Measurements from ENCODE around the gene TRIM41.

The TRIM41 gene

GRCh38 chr5:181235323-181235688 lies 12.2 kb downstream of the TRIM41 start:
- H3K27ac ChIP-seq = no peak overlapping the region
- no peak for TF ChIP-seq CTCF (IDR thresholded peaks at IDR 0.05)

GRCh38 chr5:181235689-181236366 lies 12.7 kb downstream of the TRIM41 start:
- TF ChIP-seq CTCF (IDR thresholded peaks at IDR 0.05) = no peak
- DNase-seq (ENCODE audit: low spot score) = no peak
- Histone ChIP-seq H3K4me3 (no peak overlapping the region), H3K27ac (no peak overlapping the region)

More at GRCh38 chr5:181235323-181235688, 12.2 kb downstream of the TRIM41 start:
- DNase-seq (ENCODE audit: low spot score) = no peak
- no peak overlapping the region for H3K4me3 ChIP-seq

- Histone ChIP-seq H3K27ac (no peak overlapping the region), H3K4me3 (no peak overlapping the region)
- TF ChIP-seq CTCF (IDR thresholded peaks at IDR 0.05) = no peak
- no peak for DNase-seq (ENCODE audit: low spot score)
These were observed 13.4 kb downstream of the TRIM41 start for GRCh38 chr5:181236471-181236870.

- DNase-seq (ENCODE audit: low spot score) = no peak
- no peak for TF ChIP-seq CTCF (IDR thresholded peaks at IDR 0.05)
- no peak overlapping the region for H3K27ac ChIP-seq
These were observed 14.0 kb downstream of the TRIM41 start for GRCh38 chr5:181236954-181237641.

GRCh38 chr5:181237729-181238385 lies 14.8 kb downstream of the TRIM41 start:
- DNase-seq (ENCODE audit: low spot score) = no peak

More at GRCh38 chr5:181236954-181237641, 14.0 kb downstream of the TRIM41 start:
- no peak overlapping the region for H3K4me3 ChIP-seq

GRCh38 chr5:181239062-181239663 lies 16.1 kb downstream of the TRIM41 start:
- TF ChIP-seq CTCF (IDR thresholded peaks at IDR 0.05) = no peak
- DNase-seq (ENCODE audit: low spot score) = no peak
- no peak overlapping the region for H3K4me3 ChIP-seq
- H3K27ac ChIP-seq = no peak overlapping the region

More at GRCh38 chr5:181237729-181238385, 14.8 kb downstream of the TRIM41 start:
- H3K4me3 ChIP-seq = no peak overlapping the region
- H3K27ac ChIP-seq = no peak overlapping the region
- no peak for TF ChIP-seq CTCF (IDR thresholded peaks at IDR 0.05)

All from coronary artery (tissue), 2 donors.